ENCODE measurements around the gene SI.

DNA sequence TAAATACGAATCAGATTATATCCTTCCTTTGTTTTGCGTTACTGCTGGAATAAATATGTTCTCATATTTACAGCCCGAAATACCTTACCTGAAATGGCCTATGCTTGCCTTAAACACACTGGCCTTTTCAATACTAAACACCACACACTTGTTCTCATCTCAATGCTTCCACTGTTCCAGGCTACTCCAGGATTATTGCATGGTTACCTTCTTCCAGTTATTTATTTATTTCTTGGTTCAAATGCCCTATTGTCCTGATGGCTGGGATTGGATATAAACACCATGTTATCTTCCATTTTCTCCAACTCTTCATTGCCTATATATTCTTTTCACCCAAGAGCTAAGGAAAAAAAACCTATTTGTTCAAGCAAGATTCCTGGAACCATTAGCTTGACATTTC is 125.3 kb downstream of the SI start:
- no peak for TF ChIP-seq KAT7 (CRISPR knock-in tag; IDR thresholded peaks at IDR 0.05; ENCODE audit: borderline replicate concordance)
- no peak for TF ChIP-seq EZH2 (IDR thresholded peaks at IDR 0.05; ENCODE audit: borderline replicate concordance, low read depth, low read length)
- no peak for TF ChIP-seq RBFOX2 (IDR thresholded peaks at IDR 0.05; ENCODE audit: low read depth, low read length)
- no peak for TF ChIP-seq ZKSCAN8 (CRISPR knock-in tag; IDR thresholded peaks at IDR 0.05)
- no peak for TF ChIP-seq CHCHD3 (CRISPR knock-in tag; IDR thresholded peaks at IDR 0.05)
- TF ChIP-seq, protein P1, sequence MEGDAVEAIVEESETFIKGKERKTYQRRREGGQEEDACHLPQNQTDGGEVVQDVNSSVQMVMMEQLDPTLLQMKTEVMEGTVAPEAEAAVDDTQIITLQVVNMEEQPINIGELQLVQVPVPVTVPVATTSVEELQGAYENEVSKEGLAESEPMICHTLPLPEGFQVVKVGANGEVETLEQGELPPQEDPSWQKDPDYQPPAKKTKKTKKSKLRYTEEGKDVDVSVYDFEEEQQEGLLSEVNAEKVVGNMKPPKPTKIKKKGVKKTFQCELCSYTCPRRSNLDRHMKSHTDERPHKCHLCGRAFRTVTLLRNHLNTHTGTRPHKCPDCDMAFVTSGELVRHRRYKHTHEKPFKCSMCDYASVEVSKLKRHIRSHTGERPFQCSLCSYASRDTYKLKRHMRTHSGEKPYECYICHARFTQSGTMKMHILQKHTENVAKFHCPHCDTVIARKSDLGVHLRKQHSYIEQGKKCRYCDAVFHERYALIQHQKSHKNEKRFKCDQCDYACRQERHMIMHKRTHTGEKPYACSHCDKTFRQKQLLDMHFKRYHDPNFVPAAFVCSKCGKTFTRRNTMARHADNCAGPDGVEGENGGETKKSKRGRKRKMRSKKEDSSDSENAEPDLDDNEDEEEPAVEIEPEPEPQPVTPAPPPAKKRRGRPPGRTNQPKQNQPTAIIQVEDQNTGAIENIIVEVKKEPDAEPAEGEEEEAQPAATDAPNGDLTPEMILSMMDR (IDR thresholded peaks at IDR 0.05 in 2 of 3, conservative IDR thresholded peaks at IDR 0.05 in 1 of 3; ENCODE audit: insufficient read depth in 2 of 3, low read depth in 1 of 3, low read length in 3 of 3): no peak
